MCF 10A (cell line): Measurements from ENCODE around the gene CNN1. TPM values are rescaled to one million over a fixed set of nuclear protein-coding genes. Genes with fewer than 3 reads are reported as not detected.

ENCODE experiments used
- BruUV-seq: library from RNA; stranded (reverse); fragments of 400-500 nt; replicated peaks from 2 replicates; lab custom pipeline; 2021; lab: Mats Ljungman, UMichigan
- CTCF ChIA-PET: fragments of 300-600 bp; sonication (Branson Sonifier 250); formaldehyde crosslinking; extraction: SDS; loops from one replicate; lab custom pipeline; 2021; ENCODE audit warnings: antibody characterized with exemption, inconsistent platforms; lab: Yijun Ruan, JAX
- POLR2A ChIA-PET: fragments of 300-600, 350-650 bp; sonication (Branson Sonifier 250); formaldehyde crosslinking; extraction: SDS; loops from one replicate; lab custom pipeline; 2020; ENCODE audit warnings: antibody characterized with exemption, inconsistent platforms; lab: Yijun Ruan, JAX
- DNase-seq: peaks from one replicate; pipeline ENCODE4 v3.0.0-alpha.2; 2018; ENCODE audit not compliant: unreplicated experiment
- H3K27ac Mint-ChIP-seq: one replicate; pipeline ENCODE4 v1.8.0; 2022; ENCODE audit warnings: mild to moderate bottlenecking, low read depth, mixed read lengths; ENCODE audit not compliant: unreplicated experiment
- H3K27me3 Mint-ChIP-seq: one replicate; pipeline ENCODE4 v1.8.0; 2022; ENCODE audit warnings: mixed read lengths; ENCODE audit not compliant: insufficient read depth, unreplicated experiment
- H3K36me3 Mint-ChIP-seq: one replicate; pipeline ENCODE4 v1.8.0; 2022; ENCODE audit warnings: mild to moderate bottlenecking, moderate library complexity, mixed read lengths; ENCODE audit not compliant: insufficient read depth, unreplicated experiment
- H3K4me1 Mint-ChIP-seq: one replicate; pipeline ENCODE4 v1.8.0; 2022; ENCODE audit warnings: mixed read lengths; ENCODE audit not compliant: insufficient read depth, unreplicated experiment
- H3K4me3 Mint-ChIP-seq: one replicate; pipeline ENCODE4 v1.8.0; 2022; ENCODE audit warnings: mild to moderate bottlenecking, moderate library complexity, mixed read lengths; ENCODE audit not compliant: unreplicated experiment
- H3K9me3 Mint-ChIP-seq: one replicate; pipeline ENCODE4 v1.8.0; 2022; ENCODE audit warnings: mixed read lengths; ENCODE audit not compliant: unreplicated experiment
- CTCF ChIP-seq: fragments of 200-600 bp; IDR thresholded peaks from one replicate; pipeline ENCODE4 v1.8.0; 2022; ENCODE audit warnings: antibody characterized with exemption, mild to moderate bottlenecking; ENCODE audit not compliant: unreplicated experiment
- intact Hi-C: fragments of 100-400 bp; cut with micrococcal nuclease; formaldehyde crosslinking; loops from 2 replicates; pipeline ENCODE4 v1.14.1; 2022
- total RNA-seq: library from RNA; stranded (reverse); gene quantifications from 2 replicates; pipeline ENCODE4 v1.2.3, GENCODE V29; 2022

The CNN1 gene
- total RNA-seq, 1 experiment from 2014 or later = not detected

- intact Hi-C loops = no loop called here
- DNase-seq = no peak
- CTCF ChIA-PET = interaction anchor here (0.9 kb wide), 1 partner anchor 10 kb away, joined by 3 read pairs; no protein-coding TSS in a partner anchor
- POLR2A ChIA-PET = no interaction called here
- no peak overlapping the region for H3K4me3 Mint-ChIP-seq
- H3K4me1 Mint-ChIP-seq = peaks cover 9% of the 10 kb centered on the region
- H3K36me3 Mint-ChIP-seq = peaks cover 12% of the 10 kb centered on the region
- H3K27ac Mint-ChIP-seq = no peak overlapping the region
- no peak for TF ChIP-seq CTCF
- no TSS peak for BruUV-seq
- H3K27me3 Mint-ChIP-seq = peaks cover 4% of the 10 kb centered on the region
- no peaks in the 10 kb centered on the region for H3K9me3 Mint-ChIP-seq
These were observed 11.6 kb downstream of the CNN1 start for GRCh38 chr19:11550265-11550664.

GRCh38 chr19:11551603-11552235 lies 13.1 kb downstream of the CNN1 start:
- intact Hi-C loops = no loop called here
- no peak for TF ChIP-seq CTCF
- ChIA-PET CTCF (no interaction called here), POLR2A (no interaction called here)
- no TSS peak for BruUV-seq
- no peaks in the 10 kb centered on the region for H3K9me3 Mint-ChIP-seq
- H3K36me3 Mint-ChIP-seq = peaks cover 18% of the 10 kb centered on the region
- H3K27me3 Mint-ChIP-seq = no peaks in the 10 kb centered on the region
- no peak overlapping the region for H3K27ac Mint-ChIP-seq
- DNase-seq = no peak
- peaks cover 2% of the 10 kb centered on the region for H3K4me1 Mint-ChIP-seq
- no peak overlapping the region for H3K4me3 Mint-ChIP-seq

- Mint-ChIP-seq H3K9me3 (no peaks in the 10 kb centered on the region), H3K27me3 (no peaks in the 10 kb centered on the region), H3K36me3 (peaks cover 24% of the 10 kb centered on the region), H3K27ac (no peak overlapping the region), H3K4me3 (no peak overlapping the region), H3K4me1 (peaks cover 9% of the 10 kb centered on the region)
- POLR2A ChIA-PET = no interaction called here
- CTCF ChIA-PET = interaction anchor here (0.5 kb wide), 1 partner anchor 348 kb away, joined by 3 read pairs; no protein-coding TSS in a partner anchor
- no peak for TF ChIP-seq CTCF
- intact Hi-C loops = no loop called here
- no peak for DNase-seq
- BruUV-seq = no TSS peak
These were observed 14.2 kb downstream of the CNN1 start for GRCh38 chr19:11552666-11553372.

GRCh38 chr19:11554160-11554559 lies 15.5 kb downstream of the CNN1 start:
- POLR2A ChIA-PET = no interaction called here
- intact Hi-C loops = no loop called here
- Mint-ChIP-seq H3K9me3 (no peaks in the 10 kb centered on the region), H3K4me3 (no peak overlapping the region), H3K27ac (no peak overlapping the region), H3K27me3 (no peaks in the 10 kb centered on the region), H3K4me1 (peaks cover 14% of the 10 kb centered on the region), H3K36me3 (peaks cover 24% of the 10 kb centered on the region)
- no peak for TF ChIP-seq CTCF
- no TSS peak for BruUV-seq
- CTCF ChIA-PET = interaction anchor here (0.7 to 1.7 kb wide), 2 partner anchors 18 to 140 kb away, joined by 3 to 6 read pairs; no protein-coding TSS in a partner anchor
- DNase-seq = no peak
